HepG2 (cell line): ENCODE data around the gene ANKRD11. TPM values are rescaled to one million over a fixed set of nuclear protein-coding genes. Genes with fewer than 3 reads are reported as not detected.

Source experiments
- ARID4A ChIP-seq: sonication (generic); formaldehyde crosslinking; IDR thresholded peaks from 2 replicates; pipeline ENCODE4 v1.5.0; 2020; ENCODE audit warnings: mild to moderate bottlenecking, missing genetic modification reagents, borderline replicate concordance
- E2F1 ChIP-seq: sonication (generic); formaldehyde crosslinking; IDR thresholded peaks from 2 replicates; pipeline ENCODE4 v1.5.0; 2020; ENCODE audit warnings: missing genetic modification reagents
- HHEX ChIP-seq: IDR thresholded peaks from 2 replicates; pipeline ENCODE4 v1.6.1; 2016; ENCODE audit warnings: control low read depth
- IRF2 ChIP-seq: IDR thresholded peaks from 2 replicates; pipeline ENCODE4 v1.6.1; 2018; ENCODE audit warnings: missing genetic modification reagents, missing compliant biosample characterization
- JUN ChIP-seq: sonication (generic); formaldehyde crosslinking; IDR thresholded peaks from 2 replicates; pipeline ENCODE4 v1.4.0; 2020; ENCODE audit warnings: mild to moderate bottlenecking, missing genetic modification reagents
- KLF13 ChIP-seq: sonication (generic); formaldehyde crosslinking; IDR thresholded peaks from 2 replicates; pipeline ENCODE4 v1.4.0; 2020; ENCODE audit warnings: mild to moderate bottlenecking, missing genetic modification reagents
- NFATC3 ChIP-seq: sonication (generic); formaldehyde crosslinking; IDR thresholded peaks from 2 replicates; pipeline ENCODE4 v1.5.1; 2020; ENCODE audit warnings: mild to moderate bottlenecking, missing genetic modification reagents
- THAP7 ChIP-seq: sonication (generic); formaldehyde crosslinking; IDR thresholded peaks from 2 replicates; pipeline ENCODE4 v1.8.1; 2023; ENCODE audit warnings: mild to moderate bottlenecking, missing genetic modification reagents
- YEATS4 ChIP-seq: sonication (generic); formaldehyde crosslinking; IDR thresholded peaks from 2 replicates; pipeline ENCODE4 v1.4.0; 2020; ENCODE audit warnings: missing genetic modification reagents, borderline replicate concordance
- ZFY ChIP-seq: sonication (generic); formaldehyde crosslinking; IDR thresholded peaks from 2 replicates; pipeline ENCODE4 v1.4.0; 2020; ENCODE audit warnings: missing genetic modification reagents
- ZNF160 ChIP-seq: sonication (generic); formaldehyde crosslinking; IDR thresholded peaks from 2 replicates; pipeline ENCODE4 v1.8.0; 2022; ENCODE audit warnings: mild to moderate bottlenecking, inconsistent platforms, missing genetic modification reagents
- ZNF326 ChIP-seq: sonication (generic); formaldehyde crosslinking; IDR thresholded peaks from 2 replicates; pipeline ENCODE4 v1.4.0; 2020; ENCODE audit warnings: missing genetic modification reagents, borderline replicate concordance
- ZNF704 ChIP-seq: sonication (generic); formaldehyde crosslinking; IDR thresholded peaks from 2 replicates; pipeline ENCODE4 v1.8.1; 2023; ENCODE audit warnings: mild to moderate bottlenecking, inconsistent platforms, moderate library complexity, missing genetic modification reagents, borderline replicate concordance
- ZNF724P ChIP-seq: sonication (generic); formaldehyde crosslinking; IDR thresholded peaks from 2 replicates; pipeline ENCODE4 v1.8.0; 2022; ENCODE audit warnings: missing genetic modification reagents, borderline replicate concordance
- ZNF800 ChIP-seq: sonication (generic); formaldehyde crosslinking; IDR thresholded peaks from 2 replicates; pipeline ENCODE4 v1.4.0; 2020; ENCODE audit warnings: missing genetic modification reagents
- polyA plus RNA-seq, 8 experiments: library from polyadenylated mRNA; depleted of rRNA in 3 of 8; stranded (reverse) in 7 of 8; unstranded in 1 of 8; fragments of >200 nt; fragmentation: Illumina TruSeq in 4 of 8; extraction: Trizol in 4 of 8; gene quantifications; 2 replicates each; pipeline versions ENCODE4 v1.2.1 to v1.2.3, GENCODE V29; 2011 to 2016; ENCODE audit warnings: low read depth in 4 of 8, missing spikeins in 1 of 8, mixed read lengths in 1 of 8; ENCODE audit not compliant: insufficient read depth in 1 of 8
- total RNA-seq, 5 experiments: library from RNA; depleted of rRNA; stranded (reverse); fragments of >200 nt; fragmentation: Illumina TruSeq; extraction: Trizol; gene quantifications; 2 replicates each; pipeline ENCODE4 v1.2.3, GENCODE V29; 2016; ENCODE audit warnings: low read depth in 1 of 5

The ANKRD11 gene
- total and polyA plus RNA-seq, 2 of the 13 experiments (the other 11 are each of a cell fraction or from before 2014, with no cell fraction given) = 21.4 to 38.4 TPM

DNA sequence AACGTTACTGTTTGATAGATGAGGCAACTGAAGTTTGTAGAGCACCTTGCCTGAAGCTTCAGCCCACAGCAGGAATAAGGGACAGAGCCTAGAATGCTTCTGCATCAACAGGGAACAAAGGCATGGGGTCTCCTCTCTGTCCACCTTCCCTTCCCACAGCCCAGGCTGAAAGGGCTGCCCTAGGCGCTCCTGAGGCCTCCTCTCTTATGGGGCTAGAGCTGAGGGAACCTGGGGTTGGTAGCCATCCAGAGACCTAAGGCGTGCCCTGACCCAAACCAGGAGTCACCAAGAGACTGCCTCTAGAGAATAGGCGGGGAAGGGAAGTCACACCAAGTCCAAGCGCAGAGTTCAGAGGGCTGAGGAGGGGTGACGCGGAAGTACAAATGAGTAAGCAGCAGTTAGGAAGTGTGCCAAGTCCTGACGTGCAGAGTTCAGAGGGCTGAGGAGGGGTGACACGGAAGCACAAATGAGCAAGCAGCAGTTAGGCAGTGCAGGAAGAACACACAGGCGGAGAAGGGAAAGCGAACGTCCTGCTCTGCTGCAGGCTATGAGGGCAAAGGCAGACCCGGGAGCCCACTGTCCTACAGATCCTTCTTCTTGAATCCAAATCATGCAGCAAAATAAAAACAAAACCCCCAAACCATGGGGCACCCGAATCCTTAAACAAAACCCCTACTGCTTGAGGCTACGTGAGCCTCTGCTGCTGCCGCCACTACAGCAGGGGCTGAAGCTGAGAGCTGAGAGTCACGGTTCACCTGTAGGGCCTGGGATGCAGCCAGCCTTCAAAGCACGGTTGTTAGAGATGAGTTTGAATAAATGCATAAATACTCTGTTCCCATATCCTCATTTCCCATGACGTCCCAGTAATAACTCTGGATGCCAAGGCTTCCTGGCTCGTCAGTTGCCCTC, 15.1 kb upstream of the ANKRD11 start (continued):
- TF ChIP-seq ARID4A (CRISPR knock-in tag) (peak; percentile 96; the same call in 1 of the 2 replicates), IRF2 (CRISPR knock-in tag) (peak; percentile 96), KLF13 (CRISPR knock-in tag) (no peak), ZNF704 (no peak; the same call in 1 of the 2 replicates), E2F1 (CRISPR knock-in tag) (peak; percentile 27; the same call in 1 of the 2 replicates), ZNF160 (peak; percentile 69; the same call in 1 of the 2 replicates), ZNF800 (CRISPR knock-in tag) (no peak), HHEX (no peak), ZNF326 (CRISPR knock-in tag) (no peak; the same call in 1 of the 2 replicates), ZNF724P (peak; percentile 97; the same call in 1 of the 2 replicates), THAP7 (CRISPR knock-in tag) (no peak; the same call in 1 of the 2 replicates), YEATS4 (CRISPR knock-in tag) (peak; percentile 92), JUN (CRISPR knock-in tag) (peak; percentile 91), NFATC3 (CRISPR knock-in tag) (peak; percentile 59; the same call in 1 of the 2 replicates), ZFY (peak; percentile 47)
